ENCODE results near the gene DGKH.

DNA sequence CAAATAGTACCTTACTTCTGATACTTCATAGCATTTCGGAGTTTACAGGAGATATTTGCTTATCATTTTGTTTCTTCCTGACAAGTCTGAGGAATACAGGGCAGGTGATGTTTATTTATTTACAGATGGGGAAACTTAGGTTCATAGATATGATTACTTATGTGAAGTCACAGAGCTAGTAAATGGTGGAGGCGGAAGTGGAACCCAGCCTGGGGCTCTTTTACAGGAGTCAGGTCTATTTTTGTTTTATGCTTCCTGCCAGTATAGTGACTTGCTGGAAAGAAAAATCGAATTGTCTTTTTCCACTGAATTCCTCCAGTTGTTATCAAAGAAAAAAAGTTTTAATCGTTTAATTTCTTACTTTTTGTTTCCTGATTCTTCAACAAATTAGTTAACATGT lies 66.5 kb downstream of the DGKH start:
- TF ChIP-seq, protein P1, sequence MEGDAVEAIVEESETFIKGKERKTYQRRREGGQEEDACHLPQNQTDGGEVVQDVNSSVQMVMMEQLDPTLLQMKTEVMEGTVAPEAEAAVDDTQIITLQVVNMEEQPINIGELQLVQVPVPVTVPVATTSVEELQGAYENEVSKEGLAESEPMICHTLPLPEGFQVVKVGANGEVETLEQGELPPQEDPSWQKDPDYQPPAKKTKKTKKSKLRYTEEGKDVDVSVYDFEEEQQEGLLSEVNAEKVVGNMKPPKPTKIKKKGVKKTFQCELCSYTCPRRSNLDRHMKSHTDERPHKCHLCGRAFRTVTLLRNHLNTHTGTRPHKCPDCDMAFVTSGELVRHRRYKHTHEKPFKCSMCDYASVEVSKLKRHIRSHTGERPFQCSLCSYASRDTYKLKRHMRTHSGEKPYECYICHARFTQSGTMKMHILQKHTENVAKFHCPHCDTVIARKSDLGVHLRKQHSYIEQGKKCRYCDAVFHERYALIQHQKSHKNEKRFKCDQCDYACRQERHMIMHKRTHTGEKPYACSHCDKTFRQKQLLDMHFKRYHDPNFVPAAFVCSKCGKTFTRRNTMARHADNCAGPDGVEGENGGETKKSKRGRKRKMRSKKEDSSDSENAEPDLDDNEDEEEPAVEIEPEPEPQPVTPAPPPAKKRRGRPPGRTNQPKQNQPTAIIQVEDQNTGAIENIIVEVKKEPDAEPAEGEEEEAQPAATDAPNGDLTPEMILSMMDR (IDR thresholded peaks at IDR 0.05; ENCODE audit: poor library complexity, severe bottlenecking) = no peak
- TF ChIP-seq TAF1 (IDR thresholded peaks at IDR 0.05; ENCODE audit: low read depth) = no peak

Measured in neural cell (in vitro differentiated cells).